K562 (cell line): Measurements from ENCODE around the gene SS18L1. TPM values are rescaled to one million over a fixed set of nuclear protein-coding genes. Genes with fewer than 3 reads are reported as not detected.

Source experiments
- ATAC-seq: fragments of 200-7000 bp; cut with Tn5 transposase; 3 replicates; pipeline ENCODE4 v1.9.1; 2020; ENCODE audit warnings: moderate library complexity
- BruUV-seq: library from RNA; stranded (reverse); fragments of 400-500 nt; replicated peaks from 2 replicates; lab custom pipeline; 2021; lab: Mats Ljungman, UMichigan
- CTCF ChIA-PET: fragments of 300-600 bp; formaldehyde crosslinking; extraction: SDS; loops from one replicate; lab custom pipeline; 2021; ENCODE audit warnings: low intra/inter-chr PET ratio; lab: Yijun Ruan, JAX
- POLR2A ChIA-PET: fragments of 300-600, 350-650 bp; sonication (Branson Sonifier 250); formaldehyde crosslinking; extraction: SDS; loops from one replicate; lab custom pipeline; 2021; ENCODE audit warnings: antibody characterized with exemption, inconsistent platforms; lab: Yijun Ruan, JAX
- DNase-seq, 4 experiments: peaks; one replicate each; pipeline versions ENCODE4 v3.0.0 to v3.0.0-alpha.2; 2011 to 2018; ENCODE audit warnings: low spot score in 3 of 4, mixed read lengths in 3 of 4; ENCODE audit errors: extremely low read depth in 1 of 4
- FAIRE-seq: peaks from 2 replicates; lab custom pipeline; 2011; peaks lifted over from hg19 to GRCh38; lab: Jason Lieb, UNC
- H2AFZ ChIP-seq: 2 replicates; pipeline ENCODE4 v1.6.0; 2011; ENCODE audit warnings: low read depth, low read length, control low read depth, inconsistent platforms
- H3K27ac ChIP-seq: fragments of 200-600 bp; 3 replicates; pipeline ENCODE4 v1.8.0; 2011; ENCODE audit warnings: low read depth, mild to moderate bottlenecking, control low read depth, inconsistent platforms, low read length, moderate library complexity, mixed read lengths; ENCODE audit errors: extremely low read depth
- H3K27me3 ChIP-seq, 2 experiments: fragments of 300-600 bp in 1 of 2; 2 replicates in 1 of 2; 3 replicates in 1 of 2; pipeline versions ENCODE4 v1.6.0 to v1.8.0; 2011; ENCODE audit warnings: inconsistent platforms in 2 of 2, low read length in 2 of 2, mild to moderate bottlenecking in 1 of 2, mixed read lengths in 1 of 2, moderate library complexity in 1 of 2; ENCODE audit not compliant: control insufficient read depth in 2 of 2, insufficient read depth in 2 of 2
- H3K36me3 ChIP-seq: fragments of 300-600 bp; 3 replicates; pipeline ENCODE4 v1.8.0; 2011; ENCODE audit warnings: mild to moderate bottlenecking, low read length, inconsistent platforms; ENCODE audit not compliant: control insufficient read depth, insufficient read depth
- H3K4me1 ChIP-seq, 2 experiments: fragments of 200-600 bp in 1 of 2; replicated peaks in 1 of 2; 2 replicates in 1 of 2; 3 replicates in 1 of 2; pipeline versions ENCODE4 v1.5.1 to v1.8.0; 2011; ENCODE audit warnings: inconsistent platforms in 2 of 2, low read length in 2 of 2, mild to moderate bottlenecking in 1 of 2, mixed read lengths in 1 of 2, moderate library complexity in 1 of 2; ENCODE audit not compliant: control insufficient read depth in 2 of 2, insufficient read depth in 2 of 2
- H3K4me2 ChIP-seq: 2 replicates; pipeline ENCODE4 v1.6.1; 2011; ENCODE audit warnings: low read length, control low read depth, inconsistent platforms, mixed read lengths; ENCODE audit not compliant: insufficient read depth
- H3K4me3 ChIP-seq: fragments of 200-600 bp; sonication (generic), shearing (Covaris generic); 2 replicates; pipeline ENCODE4 v1.5.1; 2016; ENCODE audit warnings: control low read depth, inconsistent platforms
- H3K79me2 ChIP-seq: fragments of 200-600 bp; 3 replicates; pipeline ENCODE4 v1.8.0; 2011; ENCODE audit warnings: low read length, inconsistent platforms; ENCODE audit not compliant: control insufficient read depth, insufficient read depth
- H3K9ac ChIP-seq, 2 experiments: 2 replicates each; pipeline versions ENCODE4 v1.6.0 to v1.6.1; 2011; ENCODE audit warnings: low read depth in 2 of 2, low read length in 2 of 2, control low read depth in 1 of 2, inconsistent platforms in 1 of 2, mild to moderate bottlenecking in 1 of 2, mixed read lengths in 1 of 2; ENCODE audit not compliant: insufficient read depth in 1 of 2
- H3K9me1 ChIP-seq: one replicate; pipeline ENCODE4 v1.6.0; 2011; ENCODE audit warnings: inconsistent platforms, mild to moderate bottlenecking, low read length, moderate library complexity; ENCODE audit not compliant: control insufficient read depth, insufficient read depth
- H3K9me3 ChIP-seq: replicated peaks from 2 replicates; pipeline ENCODE4 v1.5.1; 2011; ENCODE audit warnings: low read depth, low read length, inconsistent platforms; ENCODE audit not compliant: control insufficient read depth, insufficient read depth
- H4K20me1 ChIP-seq: replicated peaks from 2 replicates; pipeline ENCODE4 v1.6.1; 2011; ENCODE audit warnings: low read length, inconsistent platforms, mixed read lengths; ENCODE audit not compliant: control insufficient read depth, insufficient read depth
- ARID1B ChIP-seq: fragments of 450-650 bp; IDR thresholded peaks from 2 replicates; pipeline ENCODE4 v1.6.1; 2016; ENCODE audit warnings: antibody characterized with exemption, mild to moderate bottlenecking, inconsistent platforms
- CTCF ChIP-seq, 3 experiments: IDR thresholded peaks in 2 of 3; conservative IDR thresholded peaks in 1 of 3; 2 replicates each; pipeline ENCODE4 v1.5.1; 2011 to 2012; ENCODE audit warnings: low read length in 3 of 3, mild to moderate bottlenecking in 3 of 3, control low read depth in 2 of 3, improper control_type of control experiment in 1 of 3, inconsistent platforms in 1 of 3, low read depth in 1 of 3, mixed read lengths in 1 of 3, moderate library complexity in 1 of 3; ENCODE audit not compliant: insufficient read depth in 2 of 3
- FOXK1 ChIP-seq: sonication (generic); formaldehyde crosslinking; IDR thresholded peaks from 2 replicates; pipeline ENCODE4 v1.8.0; 2022; ENCODE audit warnings: missing genetic modification reagents, mild to moderate bottlenecking, borderline replicate concordance
- GTF2F1 ChIP-seq: IDR thresholded peaks from 2 replicates; pipeline ENCODE4 v1.6.1; 2011; ENCODE audit warnings: low read depth, low read length, improper control_type of control experiment
- JUNB ChIP-seq: fragments of 450-650 bp; formaldehyde crosslinking; conservative IDR thresholded peaks from 2 replicates; pipeline ENCODE4 v1.4.0; 2020; ENCODE audit warnings: mild to moderate bottlenecking
- NFE2L1 ChIP-seq: fragments of 450-650 bp; IDR thresholded peaks from 2 replicates; pipeline ENCODE4 v1.6.1; 2016; ENCODE audit warnings: missing genetic modification characterization, low read depth, mild to moderate bottlenecking, missing compliant biosample characterization, moderate library complexity, borderline replicate concordance
- PRMT5 ChIP-seq: sonication (generic); formaldehyde crosslinking; IDR thresholded peaks from 2 replicates; pipeline ENCODE4 v1.5.0; 2020; ENCODE audit warnings: missing genetic modification reagents
- SMAD3 ChIP-seq: fragments of 450-650 bp; formaldehyde crosslinking; conservative IDR thresholded peaks from 2 replicates; pipeline ENCODE4 v1.4.0; 2020; ENCODE audit warnings: mild to moderate bottlenecking
- ZBTB7A ChIP-seq: IDR thresholded peaks from 2 replicates; pipeline ENCODE4 v1.6.1; 2011; ENCODE audit warnings: low read depth, mild to moderate bottlenecking, low read length, moderate library complexity, borderline replicate concordance; ENCODE audit not compliant: control insufficient read depth
- ZFPM2 ChIP-seq: fragments of 250-450 bp; sonication (Bioruptor Pico); IDR thresholded peaks from 2 replicates; pipeline ENCODE4 v1.5.1; 2022; ENCODE audit warnings: mild to moderate bottlenecking
- WGBS: fragments of 100-300 bp; shearing (Covaris generic); methylation state at CpG from one replicate; pipeline ENCODE4 v1.1.6; 2016; ENCODE audit warnings: low coverage, mixed read lengths; ENCODE audit not compliant: insufficient coverage; ENCODE audit errors: missing lambda C conversion rate; 5-methylcytosine and 5-hydroxymethylcytosine counted together
- in situ Hi-C: fragments of 300-500 bp; cut with MboI; formaldehyde crosslinking; loops from 4 replicates; pipeline ENCODE4 v1.15.0; 2018; ENCODE audit warnings: inconsistent platforms, mixed read lengths
- intact Hi-C: fragments of 100-400 bp; cut with micrococcal nuclease; formaldehyde crosslinking; loops from 2 replicates; pipeline ENCODE4 v1.14.2; 2022
- polyA plus RNA-seq, 8 experiments: library from polyadenylated mRNA; depleted of rRNA in 4 of 8; stranded (reverse) in 5 of 8; unstranded in 3 of 8; fragments of >200 nt; fragmentation: Nextera tagmentation in 2 of 8; fragmentation: Illumina TruSeq in 1 of 8; extraction: Ambion mirVana in 2 of 8; extraction: Trizol in 1 of 8; gene quantifications; 2 replicates each; pipeline versions ENCODE4 v1.2.1 to v1.2.3, GENCODE V29; 2011 to 2014; ENCODE audit warnings: inconsistent platforms in 1 of 8, missing spikeins in 1 of 8
- total RNA-seq, 7 experiments: library from RNA; depleted of rRNA in 6 of 7; stranded (reverse); fragments of >200 nt in 6 of 7; fragmentation: Illumina TruSeq in 2 of 7; extraction: Trizol in 2 of 7; gene quantifications; 2 replicates each; pipeline versions ENCODE4 v1.2.1 to v1.2.3, GENCODE V29; 2011 to 2021; ENCODE audit warnings: low replicate concordance in 1 of 7
- TF ChIP-seq, protein P1 (sequence below): fragments of 450-650 bp; formaldehyde crosslinking; IDR thresholded peaks from 2 replicates; pipeline ENCODE4 v1.4.0; 2022; ENCODE audit warnings: missing genetic modification characterization

Gene SS18L1
- total and polyA plus RNA-seq, 9 of the 15 experiments (the other 6 are each of a cell fraction or from before 2014, with no cell fraction given): 2.7 to 28.3 (median 15.1) TPM

DNA sequence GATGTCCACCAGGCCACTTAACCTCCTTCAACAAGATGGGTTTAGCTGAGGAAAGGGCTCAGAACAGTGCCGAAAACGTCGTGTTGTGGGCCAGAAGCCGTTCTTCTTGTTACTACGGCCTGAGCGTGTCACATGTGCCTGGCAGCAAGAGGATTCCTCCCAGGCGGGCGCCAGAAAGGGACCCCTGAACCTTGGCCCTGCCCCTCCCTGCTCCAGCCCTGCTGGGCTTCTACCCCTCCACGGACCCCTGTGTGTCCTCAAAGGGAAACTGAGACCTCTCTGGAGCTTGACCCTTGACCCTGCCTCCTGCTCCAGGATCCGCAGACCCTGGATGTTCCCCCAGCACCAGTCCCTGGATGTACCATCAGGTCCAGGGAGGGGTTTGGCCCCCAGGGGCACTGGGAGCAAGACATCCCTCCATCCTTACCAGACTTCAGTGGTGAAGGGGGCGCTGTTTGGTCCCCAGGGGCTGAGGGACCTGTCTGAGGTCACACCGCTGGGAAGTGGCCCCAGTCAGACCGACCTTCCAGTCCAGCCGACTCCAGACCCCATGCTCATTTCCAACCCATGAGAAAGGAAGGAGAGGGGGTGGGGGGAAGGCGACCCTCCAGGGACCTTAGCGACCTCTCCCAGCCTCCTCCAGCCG, 66.4 kb downstream of the SS18L1 start:
- Histone ChIP-seq H4K20me1 (peaks cover 30% of the 10 kb centered on the region), H3K27ac (no peak overlapping the region)
- peak; percentile 27; the same call in 1 of the 2 replicates for TF ChIP-seq ZBTB7A
- TF ChIP-seq SMAD3 (CRISPR knock-in tag): no peak
- no peak for TF ChIP-seq JUNB (CRISPR knock-in tag)
- no peak for TF ChIP-seq GTF2F1
- TF ChIP-seq NFE2L1: no peak
- no peak for TF ChIP-seq FOXK1 (CRISPR knock-in tag)
- TF ChIP-seq ARID1B: no peak
- TF ChIP-seq, protein P1, sequence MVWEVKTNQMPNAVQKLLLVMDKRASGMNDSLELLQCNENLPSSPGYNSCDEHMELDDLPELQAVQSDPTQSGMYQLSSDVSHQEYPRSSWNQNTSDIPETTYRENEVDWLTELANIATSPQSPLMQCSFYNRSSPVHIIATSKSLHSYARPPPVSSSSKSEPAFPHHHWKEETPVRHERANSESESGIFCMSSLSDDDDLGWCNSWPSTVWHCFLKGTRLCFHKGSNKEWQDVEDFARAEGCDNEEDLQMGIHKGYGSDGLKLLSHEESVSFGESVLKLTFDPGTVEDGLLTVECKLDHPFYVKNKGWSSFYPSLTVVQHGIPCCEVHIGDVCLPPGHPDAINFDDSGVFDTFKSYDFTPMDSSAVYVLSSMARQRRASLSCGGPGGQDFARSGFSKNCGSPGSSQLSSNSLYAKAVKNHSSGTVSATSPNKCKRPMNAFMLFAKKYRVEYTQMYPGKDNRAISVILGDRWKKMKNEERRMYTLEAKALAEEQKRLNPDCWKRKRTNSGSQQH: no peak
- no peak for TF ChIP-seq PRMT5 (CRISPR knock-in tag)
- no peak for TF ChIP-seq ZFPM2 (CRISPR knock-in tag)
- peak in 2 of 3 experiments; percentile 9 to 13; a peak in 2 of 6 replicates for TF ChIP-seq CTCF (IDR thresholded peaks at IDR 0.05 in 2 of 3, conservative IDR thresholded peaks at IDR 0.05 in 1 of 3; ENCODE audit: insufficient read depth in 2 of 3, low read depth in 1 of 3, low read length in 3 of 3)
- TF ChIP-seq, all 486 proteins: peak for 2
- ATAC-seq: peak; percentile 27; the same call in 2 of the 3 replicates
- no peaks in the 10 kb centered on the region for H3K79me2 ChIP-seq
- intact Hi-C loops (no loop called here), in situ Hi-C loops (no loop called here)
- no peak for DNase-seq
- peaks cover 7 to 38% of the 10 kb centered on the region in 2 experiments; a peak in 4 of 5 replicates for H3K27me3 ChIP-seq
- WGBS: 27% methylated on average over 15 of the region's 17 CpGs
- ChIA-PET POLR2A (interaction anchor here (0.6 to 1.7 kb wide), 5 partner anchors 9 to 199 kb away, joined by 3 to 5 read pairs (median 4); no protein-coding TSS in a partner anchor), CTCF (no interaction called here)
- no peak for FAIRE-seq
- H3K9me3 ChIP-seq: no peaks in the 10 kb centered on the region
- no peak overlapping the region for H2AFZ ChIP-seq
- BruUV-seq: no TSS peak
- no peak overlapping the region for H3K4me2 ChIP-seq
- no peak overlapping the region for H3K4me3 ChIP-seq
- peaks cover 3% of the 10 kb centered on the region for H3K9me1 ChIP-seq
- peaks cover 4 to 54% of the 10 kb centered on the region in 2 experiments; a peak in 3 of 5 replicates for H3K4me1 ChIP-seq
- H3K9ac ChIP-seq: peak overlapping the region in 1 of 2 experiments; percentile 45; a peak in 1 of 4 replicates
- H3K36me3 ChIP-seq: no peaks in the 10 kb centered on the region
